ENCODE results near the gene NT5DC2.

NT5DC2 gene

DNA sequence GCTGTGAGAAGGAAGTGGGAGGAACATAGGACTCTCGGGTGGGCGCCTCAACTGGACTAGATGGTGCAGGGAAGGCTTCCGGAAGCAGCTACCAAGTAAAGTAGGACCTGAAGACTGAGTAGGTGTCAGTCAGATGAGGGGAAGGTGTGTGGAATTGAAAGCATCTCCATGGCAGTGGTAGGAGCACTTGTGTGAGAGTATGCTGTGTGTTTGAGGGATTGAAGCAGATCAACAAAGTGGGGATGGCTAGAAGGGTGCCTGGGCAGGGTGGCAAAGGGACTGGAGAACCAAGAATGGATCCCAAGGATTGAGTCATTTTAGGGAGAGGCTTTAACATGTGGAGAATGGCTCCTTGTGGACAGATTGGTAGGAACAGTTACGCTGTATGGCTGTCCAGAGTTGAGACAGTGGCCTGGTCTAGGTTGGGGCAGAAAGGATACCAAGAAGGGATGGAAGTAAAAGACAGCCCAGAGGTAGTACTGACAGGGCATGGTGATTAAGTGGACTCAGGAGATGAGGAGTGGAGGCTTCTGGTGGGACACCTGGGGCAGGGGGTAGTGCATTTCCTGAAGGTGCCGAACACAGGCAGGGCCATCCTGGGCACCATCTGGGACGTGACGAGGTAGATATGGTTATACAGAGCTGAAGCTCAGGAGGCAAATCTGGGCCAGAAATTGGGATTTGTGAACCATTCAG, 4.2 kb upstream of the NT5DC2 start (continued):
- TF ChIP-seq BACH2 (CRISPR knock-in tag; IDR thresholded peaks at IDR 0.05; ENCODE audit: borderline replicate concordance), result no peak
- TF ChIP-seq PPARA (CRISPR knock-in tag; IDR thresholded peaks at IDR 0.05; ENCODE audit: borderline replicate concordance), result no peak
- TF ChIP-seq, protein P1, sequence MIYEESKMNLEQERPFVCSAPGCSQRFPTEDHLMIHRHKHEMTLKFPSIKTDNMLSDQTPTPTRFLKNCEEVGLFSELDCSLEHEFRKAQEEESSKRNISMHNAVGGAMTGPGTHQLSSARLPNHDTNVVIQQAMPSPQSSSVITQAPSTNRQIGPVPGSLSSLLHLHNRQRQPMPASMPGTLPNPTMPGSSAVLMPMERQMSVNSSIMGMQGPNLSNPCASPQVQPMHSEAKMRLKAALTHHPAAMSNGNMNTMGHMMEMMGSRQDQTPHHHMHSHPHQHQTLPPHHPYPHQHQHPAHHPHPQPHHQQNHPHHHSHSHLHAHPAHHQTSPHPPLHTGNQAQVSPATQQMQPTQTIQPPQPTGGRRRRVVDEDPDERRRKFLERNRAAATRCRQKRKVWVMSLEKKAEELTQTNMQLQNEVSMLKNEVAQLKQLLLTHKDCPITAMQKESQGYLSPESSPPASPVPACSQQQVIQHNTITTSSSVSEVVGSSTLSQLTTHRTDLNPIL (CRISPR knock-in tag; IDR thresholded peaks at IDR 0.05; ENCODE audit: low read depth), result no peak

GRCh38 chr3:52537165-52537620, 3.5 kb upstream of the NT5DC2 start:
- ATAC-seq, result peak; percentile 1; the same call in 2 of the 3 replicates
- TF ChIP-seq ZNF565 (CRISPR knock-in tag; conservative IDR thresholded peaks at IDR 0.05; ENCODE audit: low read depth) (no peak), ARNTL (CRISPR knock-in tag; IDR thresholded peaks at IDR 0.05; ENCODE audit: borderline replicate concordance, low read depth) (no peak)
- TF ChIP-seq, protein P2, sequence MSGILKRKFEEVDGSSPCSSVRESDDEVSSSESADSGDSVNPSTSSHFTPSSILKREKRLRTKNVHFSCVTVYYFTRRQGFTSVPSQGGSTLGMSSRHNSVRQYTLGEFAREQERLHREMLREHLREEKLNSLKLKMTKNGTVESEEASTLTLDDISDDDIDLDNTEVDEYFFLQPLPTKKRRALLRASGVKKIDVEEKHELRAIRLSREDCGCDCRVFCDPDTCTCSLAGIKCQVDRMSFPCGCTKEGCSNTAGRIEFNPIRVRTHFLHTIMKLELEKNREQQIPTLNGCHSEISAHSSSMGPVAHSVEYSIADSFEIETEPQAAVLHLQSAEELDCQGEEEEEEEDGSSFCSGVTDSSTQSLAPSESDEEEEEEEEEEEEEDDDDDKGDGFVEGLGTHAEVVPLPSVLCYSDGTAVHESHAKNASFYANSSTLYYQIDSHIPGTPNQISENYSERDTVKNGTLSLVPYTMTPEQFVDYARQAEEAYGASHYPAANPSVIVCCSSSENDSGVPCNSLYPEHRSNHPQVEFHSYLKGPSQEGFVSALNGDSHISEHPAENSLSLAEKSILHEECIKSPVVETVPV (CRISPR knock-in tag; IDR thresholded peaks at IDR 0.05), result no peak

GRCh38 chr3:52536369-52537164, 2.9 kb upstream of the NT5DC2 start, which contains the start of gene UQCC5:
TSS of gene UQCC5 (plus strand) at chr3:52536605. CDS start at chr3:52536756, 151 bp downstream.
- ATAC-seq, result peak; percentile 92
- TF ChIP-seq, protein P2 (CRISPR knock-in tag; IDR thresholded peaks at IDR 0.05), result no peak
- TF ChIP-seq ZFP3 (CRISPR knock-in tag; IDR thresholded peaks at IDR 0.05), result no peak
- TF ChIP-seq, protein P3, sequence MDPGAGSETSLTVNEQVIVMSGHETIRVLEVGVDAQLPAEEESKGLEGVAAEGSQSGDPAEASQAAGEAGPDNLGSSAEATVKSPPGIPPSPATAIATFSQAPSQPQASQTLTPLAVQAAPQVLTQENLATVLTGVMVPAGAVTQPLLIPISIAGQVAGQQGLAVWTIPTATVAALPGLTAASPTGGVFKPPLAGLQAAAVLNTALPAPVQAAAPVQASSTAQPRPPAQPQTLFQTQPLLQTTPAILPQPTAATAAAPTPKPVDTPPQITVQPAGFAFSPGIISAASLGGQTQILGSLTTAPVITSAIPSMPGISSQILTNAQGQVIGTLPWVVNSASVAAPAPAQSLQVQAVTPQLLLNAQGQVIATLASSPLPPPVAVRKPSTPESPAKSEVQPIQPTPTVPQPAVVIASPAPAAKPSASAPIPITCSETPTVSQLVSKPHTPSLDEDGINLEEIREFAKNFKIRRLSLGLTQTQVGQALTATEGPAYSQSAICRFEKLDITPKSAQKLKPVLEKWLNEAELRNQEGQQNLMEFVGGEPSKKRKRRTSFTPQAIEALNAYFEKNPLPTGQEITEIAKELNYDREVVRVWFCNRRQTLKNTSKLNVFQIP (CRISPR knock-in tag; IDR thresholded peaks at IDR 0.05; ENCODE audit: borderline replicate concordance, low read depth), result no peak
- TF ChIP-seq ZNF70 (CRISPR knock-in tag; IDR thresholded peaks at IDR 0.05), result no peak
- no peak for TF ChIP-seq CSDC2 (CRISPR knock-in tag; IDR thresholded peaks at IDR 0.05)
- TF ChIP-seq RARB (CRISPR knock-in tag; IDR thresholded peaks at IDR 0.05), result no peak
- TF ChIP-seq OSR1 (CRISPR knock-in tag; IDR thresholded peaks at IDR 0.05), result no peak
- TF ChIP-seq GLIS3 (CRISPR knock-in tag; IDR thresholded peaks at IDR 0.05), result no peak
- TF ChIP-seq ZC3H10 (CRISPR knock-in tag; IDR thresholded peaks at IDR 0.05), result no peak
- TF ChIP-seq ESRRG (CRISPR knock-in tag; IDR thresholded peaks at IDR 0.05), result no peak
- no peak for TF ChIP-seq SNAI2 (CRISPR knock-in tag; IDR thresholded peaks at IDR 0.05)
- no peak for TF ChIP-seq TOX (CRISPR knock-in tag; IDR thresholded peaks at IDR 0.05; ENCODE audit: borderline replicate concordance)
- no peak for TF ChIP-seq TCF4 (CRISPR knock-in tag; IDR thresholded peaks at IDR 0.05; ENCODE audit: borderline replicate concordance)
- no peak for TF ChIP-seq ARNTL (CRISPR knock-in tag; IDR thresholded peaks at IDR 0.05; ENCODE audit: borderline replicate concordance, low read depth)
- TF ChIP-seq, protein P4, sequence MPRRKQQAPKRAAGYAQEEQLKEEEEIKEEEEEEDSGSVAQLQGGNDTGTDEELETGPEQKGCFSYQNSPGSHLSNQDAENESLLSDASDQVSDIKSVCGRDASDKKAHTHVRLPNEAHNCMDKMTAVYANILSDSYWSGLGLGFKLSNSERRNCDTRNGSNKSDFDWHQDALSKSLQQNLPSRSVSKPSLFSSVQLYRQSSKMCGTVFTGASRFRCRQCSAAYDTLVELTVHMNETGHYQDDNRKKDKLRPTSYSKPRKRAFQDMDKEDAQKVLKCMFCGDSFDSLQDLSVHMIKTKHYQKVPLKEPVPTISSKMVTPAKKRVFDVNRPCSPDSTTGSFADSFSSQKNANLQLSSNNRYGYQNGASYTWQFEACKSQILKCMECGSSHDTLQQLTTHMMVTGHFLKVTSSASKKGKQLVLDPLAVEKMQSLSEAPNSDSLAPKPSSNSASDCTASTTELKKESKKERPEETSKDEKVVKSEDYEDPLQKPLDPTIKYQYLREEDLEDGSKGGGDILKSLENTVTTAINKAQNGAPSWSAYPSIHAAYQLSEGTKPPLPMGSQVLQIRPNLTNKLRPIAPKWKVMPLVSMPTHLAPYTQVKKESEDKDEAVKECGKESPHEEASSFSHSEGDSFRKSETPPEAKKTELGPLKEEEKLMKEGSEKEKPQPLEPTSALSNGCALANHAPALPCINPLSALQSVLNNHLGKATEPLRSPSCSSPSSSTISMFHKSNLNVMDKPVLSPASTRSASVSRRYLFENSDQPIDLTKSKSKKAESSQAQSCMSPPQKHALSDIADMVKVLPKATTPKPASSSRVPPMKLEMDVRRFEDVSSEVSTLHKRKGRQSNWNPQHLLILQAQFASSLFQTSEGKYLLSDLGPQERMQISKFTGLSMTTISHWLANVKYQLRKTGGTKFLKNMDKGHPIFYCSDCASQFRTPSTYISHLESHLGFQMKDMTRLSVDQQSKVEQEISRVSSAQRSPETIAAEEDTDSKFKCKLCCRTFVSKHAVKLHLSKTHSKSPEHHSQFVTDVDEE (CRISPR knock-in tag; IDR thresholded peaks at IDR 0.05), result no peak
- TF ChIP-seq ISL1 (CRISPR knock-in tag; IDR thresholded peaks at IDR 0.05), result no peak
- TF ChIP-seq, protein P1 (CRISPR knock-in tag; IDR thresholded peaks at IDR 0.05; ENCODE audit: low read depth), result no peak
- TF ChIP-seq ZNF8 (CRISPR knock-in tag; IDR thresholded peaks at IDR 0.05), result no peak

All from SK-N-SH treated with all-trans-retinoic acid at 6 μM for 48 hours (cell line).